HepG2 (cell line): ENCODE data around the gene ELMO2.

ENCODE experiments used
- DMAP1 ChIP-seq: IDR thresholded peaks from 2 replicates; pipeline ENCODE4 v1.6.1; 2016
- POLR2A ChIP-seq, 2 experiments: IDR thresholded peaks; 2 replicates each; pipeline ENCODE4 v1.6.1; 2011; ENCODE audit warnings: low read depth in 2 of 2, low read length in 2 of 2, mild to moderate bottlenecking in 1 of 2, moderate library complexity in 1 of 2; ENCODE audit not compliant: insufficient read depth in 1 of 2
- SRSF9 ChIP-seq: fragments of 200-400 bp; formaldehyde crosslinking; IDR thresholded peaks from 2 replicates; pipeline ENCODE4 v1.6.1; 2018; ENCODE audit warnings: borderline replicate concordance, mild to moderate bottlenecking, low read depth, low read length; ENCODE audit not compliant: insufficient read depth, poor library complexity, severe bottlenecking
- ZNF550 ChIP-seq: sonication (generic); formaldehyde crosslinking; IDR thresholded peaks from 2 replicates; pipeline ENCODE4 v1.4.0; 2020; ENCODE audit warnings: mild to moderate bottlenecking, missing genetic modification reagents, borderline replicate concordance
- ZNF766 ChIP-seq: sonication (generic); formaldehyde crosslinking; IDR thresholded peaks from 2 replicates; pipeline ENCODE4 v1.5.0; 2020; ENCODE audit warnings: missing genetic modification reagents, borderline replicate concordance
- TF ChIP-seq, protein P1 (sequence below): sonication (generic); formaldehyde crosslinking; IDR thresholded peaks from 2 replicates; pipeline ENCODE4 v1.4.0; 2020; ENCODE audit warnings: missing genetic modification reagents
- TF ChIP-seq, protein P2 (sequence below): sonication (generic); formaldehyde crosslinking; IDR thresholded peaks from 2 replicates; pipeline ENCODE4 v1.5.0; 2020; ENCODE audit warnings: mild to moderate bottlenecking, missing genetic modification reagents, moderate library complexity

DNA sequence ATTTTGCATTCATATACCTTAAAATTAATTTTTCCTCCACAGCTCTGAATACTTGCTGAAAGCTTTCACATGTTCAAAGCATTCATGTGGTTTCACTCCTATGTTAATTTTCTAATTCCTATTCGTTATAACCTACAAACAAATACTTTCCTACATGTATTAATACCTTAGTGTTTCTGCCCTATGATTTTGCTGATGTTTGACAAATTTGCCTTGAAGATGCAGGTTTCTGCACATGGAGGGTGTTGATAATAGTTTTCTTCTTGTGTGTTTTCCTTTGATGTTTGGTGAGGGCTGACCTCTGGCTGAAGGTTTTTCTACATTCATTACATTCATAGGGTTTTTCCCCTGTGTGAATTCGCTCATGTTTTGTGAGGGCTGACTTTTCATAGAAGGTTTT is 49.3 kb upstream of the ELMO2 start:
- TF ChIP-seq SRSF9 (no peak), DMAP1 (CRISPR knock-in tag) (no peak), POLR2A (IDR thresholded peaks at IDR 0.05; ENCODE audit: insufficient read depth in 1 of 2, low read depth in 2 of 2, low read length in 2 of 2) (no peak), ZNF550 (CRISPR knock-in tag) (no peak), ZNF766 (CRISPR knock-in tag) (no peak)
- TF ChIP-seq, protein P1, sequence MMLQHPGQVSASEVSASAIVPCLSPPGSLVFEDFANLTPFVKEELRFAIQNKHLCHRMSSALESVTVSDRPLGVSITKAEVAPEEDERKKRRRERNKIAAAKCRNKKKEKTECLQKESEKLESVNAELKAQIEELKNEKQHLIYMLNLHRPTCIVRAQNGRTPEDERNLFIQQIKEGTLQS (CRISPR knock-in tag) = no peak
- TF ChIP-seq, protein P2, sequence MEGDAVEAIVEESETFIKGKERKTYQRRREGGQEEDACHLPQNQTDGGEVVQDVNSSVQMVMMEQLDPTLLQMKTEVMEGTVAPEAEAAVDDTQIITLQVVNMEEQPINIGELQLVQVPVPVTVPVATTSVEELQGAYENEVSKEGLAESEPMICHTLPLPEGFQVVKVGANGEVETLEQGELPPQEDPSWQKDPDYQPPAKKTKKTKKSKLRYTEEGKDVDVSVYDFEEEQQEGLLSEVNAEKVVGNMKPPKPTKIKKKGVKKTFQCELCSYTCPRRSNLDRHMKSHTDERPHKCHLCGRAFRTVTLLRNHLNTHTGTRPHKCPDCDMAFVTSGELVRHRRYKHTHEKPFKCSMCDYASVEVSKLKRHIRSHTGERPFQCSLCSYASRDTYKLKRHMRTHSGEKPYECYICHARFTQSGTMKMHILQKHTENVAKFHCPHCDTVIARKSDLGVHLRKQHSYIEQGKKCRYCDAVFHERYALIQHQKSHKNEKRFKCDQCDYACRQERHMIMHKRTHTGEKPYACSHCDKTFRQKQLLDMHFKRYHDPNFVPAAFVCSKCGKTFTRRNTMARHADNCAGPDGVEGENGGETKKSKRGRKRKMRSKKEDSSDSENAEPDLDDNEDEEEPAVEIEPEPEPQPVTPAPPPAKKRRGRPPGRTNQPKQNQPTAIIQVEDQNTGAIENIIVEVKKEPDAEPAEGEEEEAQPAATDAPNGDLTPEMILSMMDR = no peak
